Measurements from ENCODE around the gene ACBD7.

DNA sequence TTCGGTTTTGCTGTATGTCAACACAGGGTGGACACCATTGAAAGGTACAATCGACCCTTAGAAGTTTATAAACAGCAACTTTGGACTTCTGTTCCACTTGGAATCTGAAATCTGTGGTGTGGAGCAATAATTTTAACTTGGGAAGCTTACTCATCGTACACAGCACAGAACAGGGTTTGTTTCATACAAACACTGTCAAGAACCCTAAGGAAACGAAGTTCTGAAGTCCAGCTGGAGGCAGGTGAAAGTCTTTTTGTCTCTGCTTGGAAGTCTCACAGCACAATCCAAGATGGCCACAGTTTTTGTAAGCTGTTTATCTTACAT is 48.4 kb upstream of the ACBD7 start:
- TF ChIP-seq, protein P1, sequence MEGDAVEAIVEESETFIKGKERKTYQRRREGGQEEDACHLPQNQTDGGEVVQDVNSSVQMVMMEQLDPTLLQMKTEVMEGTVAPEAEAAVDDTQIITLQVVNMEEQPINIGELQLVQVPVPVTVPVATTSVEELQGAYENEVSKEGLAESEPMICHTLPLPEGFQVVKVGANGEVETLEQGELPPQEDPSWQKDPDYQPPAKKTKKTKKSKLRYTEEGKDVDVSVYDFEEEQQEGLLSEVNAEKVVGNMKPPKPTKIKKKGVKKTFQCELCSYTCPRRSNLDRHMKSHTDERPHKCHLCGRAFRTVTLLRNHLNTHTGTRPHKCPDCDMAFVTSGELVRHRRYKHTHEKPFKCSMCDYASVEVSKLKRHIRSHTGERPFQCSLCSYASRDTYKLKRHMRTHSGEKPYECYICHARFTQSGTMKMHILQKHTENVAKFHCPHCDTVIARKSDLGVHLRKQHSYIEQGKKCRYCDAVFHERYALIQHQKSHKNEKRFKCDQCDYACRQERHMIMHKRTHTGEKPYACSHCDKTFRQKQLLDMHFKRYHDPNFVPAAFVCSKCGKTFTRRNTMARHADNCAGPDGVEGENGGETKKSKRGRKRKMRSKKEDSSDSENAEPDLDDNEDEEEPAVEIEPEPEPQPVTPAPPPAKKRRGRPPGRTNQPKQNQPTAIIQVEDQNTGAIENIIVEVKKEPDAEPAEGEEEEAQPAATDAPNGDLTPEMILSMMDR (IDR thresholded peaks at IDR 0.05; ENCODE audit: low read depth, low read length), result no peak
- no peak for TF ChIP-seq MYC (IDR thresholded peaks at IDR 0.05; ENCODE audit: low read depth, low read length)
